ES-I3 (cell line): ENCODE results near the gene KLC1.

ENCODE experiments used
- H3K36me3 ChIP-seq: 2 replicates; pipeline ENCODE4 v1.6.1; 2013; ENCODE audit warnings: mild to moderate bottlenecking, low read length, control low read depth, moderate library complexity; ENCODE audit not compliant: insufficient read depth
- H3K4me1 ChIP-seq: 2 replicates; pipeline ENCODE4 v1.6.1; 2013; ENCODE audit warnings: mild to moderate bottlenecking, control low read depth, low read length; ENCODE audit not compliant: insufficient read depth
- H3K9ac ChIP-seq: 2 replicates; pipeline ENCODE4 v1.6.1; 2013; ENCODE audit warnings: low read depth, mild to moderate bottlenecking, low read length, moderate library complexity
- H3K9me3 ChIP-seq: 2 replicates; pipeline ENCODE4 v1.6.1; 2013; ENCODE audit warnings: mild to moderate bottlenecking, low read length, moderate library complexity; ENCODE audit not compliant: control insufficient read depth, insufficient read depth

KLC1 gene

GRCh38 chr14:103613517-103613916 is 15.5 kb upstream of the KLC1 start:
- H3K9ac ChIP-seq: no peak overlapping the region
- no peaks in the 10 kb centered on the region for H3K36me3 ChIP-seq
- H3K4me1 ChIP-seq: no peaks in the 10 kb centered on the region
- peaks cover 5% of the 10 kb centered on the region; the same call in 1 of the 2 replicates for H3K9me3 ChIP-seq

GRCh38 chr14:103616635-103617300 is 12.2 kb upstream of the KLC1 start:
- Histone ChIP-seq H3K9me3 (no peaks in the 10 kb centered on the region), H3K9ac (no peak overlapping the region), H3K4me1 (no peaks in the 10 kb centered on the region), H3K36me3 (no peaks in the 10 kb centered on the region)

- no peaks in the 10 kb centered on the region; the same call in 1 of the 2 replicates for H3K4me1 ChIP-seq
Observed at GRCh38 chr14:103619057-103619456, 10.0 kb upstream of the KLC1 start.

DNA sequence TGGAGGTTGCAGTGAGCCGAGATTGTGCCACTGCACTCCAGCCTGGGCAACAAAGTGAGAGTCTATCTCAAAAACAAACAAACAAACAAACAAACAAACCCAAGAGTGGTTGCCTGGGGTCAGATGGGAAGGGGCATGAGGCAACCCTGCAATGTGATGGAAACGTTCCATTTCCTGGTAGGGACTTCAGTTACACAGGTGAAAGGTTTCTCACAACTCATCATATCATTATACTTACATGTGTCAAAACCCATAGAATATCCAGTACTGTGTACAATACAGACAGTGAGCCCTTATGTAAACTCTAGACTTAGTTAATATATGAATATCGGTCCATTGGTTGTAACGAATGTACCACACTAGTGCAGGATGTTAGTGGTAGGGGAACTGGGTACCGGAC is 7.2 kb upstream of the KLC1 start:
- H3K9ac ChIP-seq: no peak overlapping the region
- no peaks in the 10 kb centered on the region for H3K36me3 ChIP-seq
- H3K4me1 ChIP-seq: peaks cover 10% of the 10 kb centered on the region; the same call in 1 of the 2 replicates
- no peaks in the 10 kb centered on the region for H3K9me3 ChIP-seq

More at GRCh38 chr14:103619057-103619456, 10.0 kb upstream of the KLC1 start:
- no peaks in the 10 kb centered on the region for H3K36me3 ChIP-seq
- no peak overlapping the region for H3K9ac ChIP-seq
- no peaks in the 10 kb centered on the region for H3K9me3 ChIP-seq

DNA sequence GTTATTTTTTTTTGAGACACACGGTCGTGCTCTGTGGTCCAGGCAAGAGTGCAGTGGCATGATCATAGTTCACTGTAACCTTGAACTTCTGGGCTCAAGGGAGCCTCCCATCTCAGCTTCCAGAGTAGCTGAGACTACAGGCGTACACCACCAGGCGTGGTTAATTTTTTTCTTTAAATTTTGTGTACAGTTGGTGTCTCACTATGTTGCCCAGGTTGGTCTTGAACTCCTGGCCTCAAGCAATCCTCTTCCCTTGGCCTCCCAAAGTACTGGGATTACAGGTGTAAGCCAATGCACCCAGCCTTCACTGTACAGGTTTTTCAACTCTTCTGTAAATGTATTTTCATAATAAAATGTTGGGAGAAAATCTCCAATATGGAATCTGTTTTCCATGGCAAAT is 5.7 kb upstream of the KLC1 start:
- Histone ChIP-seq H3K9me3 (no peaks in the 10 kb centered on the region), H3K4me1 (peaks cover 10% of the 10 kb centered on the region; the same call in 1 of the 2 replicates), H3K9ac (no peak overlapping the region), H3K36me3 (no peaks in the 10 kb centered on the region)

- Histone ChIP-seq H3K4me1 (peaks cover 10% of the 10 kb centered on the region; the same call in 1 of the 2 replicates), H3K9me3 (no peaks in the 10 kb centered on the region), H3K36me3 (no peaks in the 10 kb centered on the region), H3K9ac (no peak overlapping the region)
Observed at GRCh38 chr14:103623883-103624482, 5.0 kb upstream of the KLC1 start.

DNA sequence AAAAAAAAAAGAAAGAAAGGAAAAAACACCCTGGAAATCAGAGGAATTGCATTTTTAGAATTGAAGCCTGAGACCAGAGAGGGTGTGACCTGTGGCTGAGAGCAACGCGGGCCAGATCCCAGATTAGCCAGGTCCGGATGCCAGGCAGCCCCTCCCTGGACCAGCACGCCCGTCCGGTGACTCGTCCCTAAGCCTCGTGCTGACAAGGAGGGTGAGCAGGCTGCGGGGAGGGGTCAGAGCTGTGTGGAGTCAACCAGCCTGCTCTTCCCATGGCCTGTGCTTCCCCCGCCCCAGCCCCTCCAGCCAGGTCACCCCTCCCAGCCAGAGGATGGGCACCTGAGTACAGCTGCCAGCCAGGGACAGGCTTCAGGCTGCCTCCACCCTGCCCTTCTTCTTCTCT is 4.2 kb upstream of the KLC1 start:
- Histone ChIP-seq H3K9ac (no peak overlapping the region), H3K4me1 (peaks cover 10% of the 10 kb centered on the region; the same call in 1 of the 2 replicates), H3K36me3 (no peaks in the 10 kb centered on the region), H3K9me3 (no peaks in the 10 kb centered on the region)

DNA sequence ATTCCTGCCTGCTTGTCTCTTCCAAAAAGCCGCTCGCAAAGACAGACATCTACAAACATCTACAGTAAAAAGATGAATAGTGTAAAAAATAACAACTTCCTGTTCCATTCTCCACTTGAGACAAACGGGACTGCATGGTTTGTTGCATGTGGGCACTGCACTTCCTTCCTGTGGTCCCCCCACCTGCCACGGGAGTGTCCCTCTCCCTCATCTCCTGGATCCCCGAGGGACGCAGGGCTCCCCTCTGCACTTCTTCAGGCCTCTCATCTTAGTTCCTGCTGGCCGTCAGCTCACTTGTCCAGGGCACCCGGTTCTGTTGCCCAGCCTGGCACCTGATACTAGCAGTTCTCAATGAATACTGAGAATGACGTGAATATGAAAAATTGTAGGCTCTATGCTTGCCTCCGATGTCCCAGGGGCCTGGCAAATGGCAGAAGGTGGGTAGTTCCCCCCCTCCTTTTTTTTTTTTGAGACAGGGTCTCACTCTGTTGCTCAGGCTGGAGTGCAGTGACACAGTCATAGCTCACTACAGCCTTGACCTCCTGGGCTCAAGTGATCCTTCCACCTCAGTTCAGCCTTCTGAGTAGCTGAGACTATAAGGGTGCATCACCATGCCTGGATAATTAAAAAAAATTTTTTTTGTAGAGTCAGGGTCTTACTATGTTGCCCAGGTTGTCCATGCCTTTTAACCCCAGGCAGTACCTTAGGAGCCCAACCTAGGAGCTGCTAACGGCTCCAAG is 3.5 kb upstream of the KLC1 start:
- H3K9ac ChIP-seq: no peak overlapping the region
- H3K36me3 ChIP-seq: no peaks in the 10 kb centered on the region
- peaks cover 10% of the 10 kb centered on the region for H3K4me1 ChIP-seq
- no peaks in the 10 kb centered on the region for H3K9me3 ChIP-seq

DNA sequence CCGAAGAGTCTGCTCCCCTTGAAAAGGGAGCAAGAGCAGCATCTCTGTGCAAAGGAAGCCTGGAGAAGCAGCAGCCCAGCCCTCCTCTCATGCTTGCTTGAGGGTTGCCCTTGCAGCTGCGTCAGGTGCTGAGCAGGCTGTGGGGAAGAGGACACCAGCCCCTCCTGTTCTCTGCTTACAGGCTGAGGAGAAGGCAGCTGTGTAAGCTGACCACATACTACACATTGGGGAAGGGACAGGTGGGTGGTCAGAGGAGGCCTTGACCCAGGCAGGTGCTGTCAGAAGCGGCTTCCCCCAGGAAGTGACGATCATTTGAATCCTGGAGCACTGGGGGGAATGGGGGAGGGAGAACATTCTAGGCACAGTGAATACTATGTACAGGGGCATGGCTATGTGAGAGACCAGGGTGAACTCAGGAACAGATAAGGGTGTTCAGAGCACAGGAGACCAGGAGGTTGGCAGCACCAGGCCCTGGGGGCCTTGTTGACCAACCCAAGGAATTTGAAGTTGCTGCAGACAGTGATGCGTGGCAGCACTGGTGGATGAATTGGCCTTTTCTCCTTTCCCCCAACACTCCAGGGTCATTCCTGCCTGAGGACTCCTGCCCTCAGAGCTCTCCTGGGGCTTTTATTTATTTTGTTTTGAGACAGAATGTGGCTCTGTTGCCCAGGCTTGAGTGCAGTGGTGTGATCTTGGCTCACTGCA is 2.7 kb upstream of the KLC1 start:
- H3K4me1 ChIP-seq: peaks cover 13% of the 10 kb centered on the region
- H3K9ac ChIP-seq: no peak overlapping the region
- H3K9me3 ChIP-seq: no peaks in the 10 kb centered on the region
- H3K36me3 ChIP-seq: no peaks in the 10 kb centered on the region

DNA sequence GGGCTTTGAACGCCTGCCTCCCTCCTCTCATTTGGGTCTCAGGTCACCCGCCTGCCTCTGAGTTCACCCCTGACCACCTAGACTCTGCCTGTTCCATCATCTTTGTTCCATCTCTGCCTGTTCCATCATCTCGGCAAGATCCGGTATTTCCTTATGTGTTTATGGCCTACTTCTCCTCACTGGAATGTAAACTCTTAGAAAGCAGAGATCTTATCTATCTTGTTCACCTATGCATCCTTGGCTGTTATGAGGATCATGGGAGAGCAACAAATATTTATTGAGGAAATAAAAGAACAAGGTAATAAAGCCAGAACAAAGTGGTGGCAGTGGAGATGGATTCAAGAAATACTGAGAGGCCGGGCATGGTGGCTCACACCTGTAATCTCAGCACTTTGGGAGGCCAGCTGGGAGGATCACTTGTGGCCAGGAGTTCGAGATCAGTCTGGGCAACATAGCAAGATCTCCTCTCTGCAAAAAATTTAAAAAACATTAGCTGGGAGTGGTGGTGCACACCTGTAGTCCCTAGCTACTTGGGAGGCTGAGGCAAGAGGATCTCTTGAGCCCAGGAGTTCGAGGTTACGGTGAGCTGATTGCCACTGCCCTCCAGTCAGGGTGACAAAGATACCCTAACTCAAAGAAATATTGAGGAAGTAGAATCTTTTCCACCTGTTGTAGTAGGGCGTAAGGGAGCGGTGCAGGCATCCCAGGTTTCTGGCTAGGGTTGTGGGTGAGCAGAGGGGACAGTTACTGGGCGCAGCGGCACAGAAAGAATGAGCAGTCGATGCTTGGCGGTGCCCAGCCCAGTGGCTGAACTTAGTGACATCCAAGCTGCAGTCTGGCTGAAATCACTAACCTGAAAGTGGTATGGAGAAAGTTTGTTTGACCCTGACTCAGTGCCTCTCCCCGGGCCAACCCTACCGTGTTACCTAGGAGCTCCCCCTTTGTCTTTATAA is 1.7 kb upstream of the KLC1 start:
- peak overlapping the region; percentile 78 for H3K9ac ChIP-seq

GRCh38 chr14:103628221-103628683 is 759 bp upstream of the KLC1 start:
- Histone ChIP-seq H3K9me3 (no peaks in the 10 kb centered on the region), H3K4me1 (peaks cover 13% of the 10 kb centered on the region), H3K9ac (peak overlapping the region; percentile 78), H3K36me3 (no peaks in the 10 kb centered on the region)

More for the DNA sequence above, 1.7 kb upstream of the KLC1 start:
- Histone ChIP-seq H3K36me3 (no peaks in the 10 kb centered on the region), H3K9me3 (no peaks in the 10 kb centered on the region), H3K4me1 (peaks cover 13% of the 10 kb centered on the region)

DNA sequence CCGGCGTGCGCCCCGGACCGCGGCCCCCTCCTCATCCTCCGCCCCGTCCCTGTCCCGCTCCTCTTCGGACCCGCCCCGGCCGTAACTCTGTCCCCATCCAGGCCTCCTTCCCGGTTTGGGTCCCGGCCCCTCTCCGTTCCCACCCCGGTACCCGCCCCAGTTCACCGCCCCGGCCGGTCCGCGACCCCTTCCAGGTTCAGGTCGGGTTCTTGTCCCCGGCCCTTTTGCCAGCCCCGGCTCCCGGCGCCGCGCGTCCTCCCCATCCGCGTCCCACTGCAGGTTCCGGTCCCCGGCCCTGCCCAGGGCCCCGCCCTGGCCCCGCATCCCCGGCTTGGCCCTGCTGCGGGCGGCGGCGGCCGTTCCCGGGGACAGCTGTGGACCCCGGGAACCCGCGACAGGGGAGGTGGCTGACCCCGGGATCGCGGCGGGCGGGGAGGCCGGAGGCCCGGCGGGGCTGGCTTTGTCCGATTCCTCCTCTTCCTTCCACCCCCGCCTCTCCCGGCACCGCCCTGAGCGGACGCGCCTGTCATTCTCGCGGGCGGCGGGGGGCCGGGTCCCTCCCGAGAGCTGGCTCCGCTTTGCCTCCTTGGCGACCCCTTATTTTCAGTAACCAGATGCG is 601 bp downstream of the KLC1 start:
- no peaks in the 10 kb centered on the region for H3K9me3 ChIP-seq
- peaks cover 13% of the 10 kb centered on the region for H3K4me1 ChIP-seq
- peak overlapping the region; percentile 78 for H3K9ac ChIP-seq
- no peaks in the 10 kb centered on the region for H3K36me3 ChIP-seq
